Cardiac muscle cell (in vitro differentiated cells and primary cell): ENCODE results near the gene GABRA4. TPM values are rescaled to one million over a fixed set of nuclear protein-coding genes. Genes with fewer than 3 reads are reported as not detected.

Experiments used
- DNase-seq, 2 donors: peaks; one replicate each; pipeline versions ENCODE4 v3.0.0 to v3.0.0-alpha.2; 2010 to 2017; ENCODE audit warnings: low read depth in 1 of 2, low spot score in 1 of 2
- H3K27ac ChIP-seq: fragments of 200-600 bp; sonication (generic); 2 replicates; pipeline ENCODE4 v1.5.1; 2016
- H3K27me3 ChIP-seq: fragments of 200-600 bp; sonication (generic); 2 replicates; pipeline ENCODE4 v1.6.0; 2016; ENCODE audit warnings: control low read depth
- H3K36me3 ChIP-seq: fragments of 200-600 bp; sonication (generic); 2 replicates; pipeline ENCODE4 v1.5.1; 2016; ENCODE audit warnings: control low read depth
- H3K4me1 ChIP-seq: fragments of 200-600 bp; sonication (generic); 2 replicates; pipeline ENCODE4 v1.8.1; 2017; ENCODE audit warnings: low read depth, mild to moderate bottlenecking, mixed run types
- H3K4me3 ChIP-seq: fragments of 200-600 bp; sonication (generic); 2 replicates; pipeline ENCODE4 v1.5.1; 2016; ENCODE audit warnings: mild to moderate bottlenecking
- H3K9me3 ChIP-seq: fragments of 200-600 bp; sonication (generic); 2 replicates; pipeline ENCODE4 v1.5.1; 2017; ENCODE audit warnings: low read depth, mild to moderate bottlenecking, control low read depth
- CTCF ChIP-seq: IDR thresholded peaks from 2 replicates; pipeline ENCODE4 v1.5.1; 2012; ENCODE audit warnings: low read depth, mild to moderate bottlenecking, low read length
- polyA plus RNA-seq: library from polyadenylated mRNA; unstranded; fragments of >200 nt; fragmentation: Nextera tagmentation; extraction: Ambion mirVana; gene quantifications from 2 replicates; pipeline ENCODE4 v1.2.1, GENCODE V29; 2016
- total RNA-seq: library from RNA; depleted of rRNA; stranded (reverse); fragments of >200 nt; gene quantifications from 2 replicates; pipeline ENCODE4 v1.2.3, GENCODE V29; 2016

GABRA4 gene
- total and polyA plus RNA-seq, 2 experiments from 2014 or later, result 0.03 to 0.45 TPM

GRCh38 chr4:46908148-46908547 lies 85.2 kb downstream of the GABRA4 start:
- TF ChIP-seq CTCF, result no peak
- H3K36me3 ChIP-seq, result no peaks in the 10 kb centered on the region
- no peaks in the 10 kb centered on the region for H3K27me3 ChIP-seq
- no peak for DNase-seq
- H3K4me1 ChIP-seq, result no peaks in the 10 kb centered on the region
- no peaks in the 10 kb centered on the region for H3K9me3 ChIP-seq
- H3K27ac ChIP-seq, result no peak overlapping the region
- H3K4me3 ChIP-seq, result no peak overlapping the region

GRCh38 chr4:46900082-46900481 lies 93.3 kb downstream of the GABRA4 start:
- TF ChIP-seq CTCF, result no peak
- Histone ChIP-seq H3K27ac (no peak overlapping the region), H3K9me3 (no peaks in the 10 kb centered on the region), H3K27me3 (no peaks in the 10 kb centered on the region), H3K4me3 (no peak overlapping the region), H3K36me3 (no peaks in the 10 kb centered on the region), H3K4me1 (no peaks in the 10 kb centered on the region)
- no peak for DNase-seq

GRCh38 chr4:46894826-46895225 lies 98.6 kb downstream of the GABRA4 start:
- no peak for TF ChIP-seq CTCF
- no peak for DNase-seq
- no peaks in the 10 kb centered on the region for H3K36me3 ChIP-seq
- no peaks in the 10 kb centered on the region for H3K4me1 ChIP-seq
- no peak overlapping the region for H3K27ac ChIP-seq
- no peaks in the 10 kb centered on the region for H3K9me3 ChIP-seq
- no peak overlapping the region for H3K4me3 ChIP-seq
- H3K27me3 ChIP-seq, result no peaks in the 10 kb centered on the region

- H3K27ac ChIP-seq, result no peak overlapping the region
- no peak overlapping the region for H3K4me3 ChIP-seq
- H3K9me3 ChIP-seq, result no peaks in the 10 kb centered on the region
- H3K4me1 ChIP-seq, result no peaks in the 10 kb centered on the region
- DNase-seq, result no peak
- no peaks in the 10 kb centered on the region for H3K36me3 ChIP-seq
- TF ChIP-seq CTCF, result no peak
- no peaks in the 10 kb centered on the region for H3K27me3 ChIP-seq
These were observed 103.3 kb downstream of the GABRA4 start for GRCh38 chr4:46890056-46890455.

GRCh38 chr4:46889410-46889809 lies 104.0 kb downstream of the GABRA4 start:
- no peak for TF ChIP-seq CTCF
- no peaks in the 10 kb centered on the region for H3K36me3 ChIP-seq

GRCh38 chr4:46886711-46887110 lies 106.7 kb downstream of the GABRA4 start:
- Histone ChIP-seq H3K4me1 (no peaks in the 10 kb centered on the region), H3K4me3 (no peak overlapping the region), H3K36me3 (no peaks in the 10 kb centered on the region), H3K27ac (no peak overlapping the region), H3K27me3 (no peaks in the 10 kb centered on the region), H3K9me3 (no peaks in the 10 kb centered on the region)
- TF ChIP-seq CTCF, result peak; percentile 32
- DNase-seq, result peak; percentile 4 to 9

More at GRCh38 chr4:46889410-46889809, 104.0 kb downstream of the GABRA4 start:
- Histone ChIP-seq H3K4me3 (no peak overlapping the region), H3K9me3 (no peaks in the 10 kb centered on the region), H3K27ac (no peak overlapping the region), H3K4me1 (no peaks in the 10 kb centered on the region), H3K27me3 (no peaks in the 10 kb centered on the region)
- no peak for DNase-seq
